Upper lobe of left lung (tissue), 4 donors: ENCODE data around the gene MXRA7.

ENCODE experiments used
- EP300 ChIP-seq, 4 donors: sonication (generic); formaldehyde crosslinking; IDR thresholded peaks; one replicate each; pipeline ENCODE4 v1.5.1; 2017; ENCODE audit warnings: antibody characterized with exemption in 4 of 4, control low read depth in 2 of 4
- POLR2A ChIP-seq, 4 donors: fragments of 450-650 bp; IDR thresholded peaks; one replicate each; pipeline ENCODE4 v1.5.1; 2016 to 2017; ENCODE audit warnings: antibody characterized with exemption in 4 of 4, mild to moderate bottlenecking in 2 of 4
- TF ChIP-seq, protein P1 (sequence below), 6 experiments: fragments of 450-650 bp in 4 of 6; fragments of 200-600 bp in 2 of 6; sonication (generic) in 2 of 6; IDR thresholded peaks; one replicate each; pipeline ENCODE4 v1.5.1; 2016 to 2019; ENCODE audit warnings: antibody characterized with exemption in 6 of 6

DNA sequence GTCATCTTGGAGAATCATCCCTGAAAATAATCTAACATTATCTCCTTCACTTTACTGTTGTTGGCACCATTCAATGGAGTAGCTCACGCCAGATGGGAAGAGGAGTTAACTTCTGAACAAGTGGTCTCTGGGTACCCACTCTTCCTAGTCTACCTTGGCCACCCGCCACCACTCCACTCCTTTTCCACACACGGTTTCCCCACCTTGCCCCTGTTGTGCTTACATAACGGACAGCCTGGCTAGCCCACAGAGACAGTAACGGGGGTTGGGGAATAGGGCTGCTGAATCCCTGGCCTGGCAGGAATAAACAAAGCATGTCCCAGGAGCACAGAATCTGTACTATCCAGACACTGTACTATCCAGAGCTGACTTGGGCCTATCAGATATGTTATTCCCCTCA, 3.6 kb upstream of the MXRA7 start:
- TF ChIP-seq, protein P1, sequence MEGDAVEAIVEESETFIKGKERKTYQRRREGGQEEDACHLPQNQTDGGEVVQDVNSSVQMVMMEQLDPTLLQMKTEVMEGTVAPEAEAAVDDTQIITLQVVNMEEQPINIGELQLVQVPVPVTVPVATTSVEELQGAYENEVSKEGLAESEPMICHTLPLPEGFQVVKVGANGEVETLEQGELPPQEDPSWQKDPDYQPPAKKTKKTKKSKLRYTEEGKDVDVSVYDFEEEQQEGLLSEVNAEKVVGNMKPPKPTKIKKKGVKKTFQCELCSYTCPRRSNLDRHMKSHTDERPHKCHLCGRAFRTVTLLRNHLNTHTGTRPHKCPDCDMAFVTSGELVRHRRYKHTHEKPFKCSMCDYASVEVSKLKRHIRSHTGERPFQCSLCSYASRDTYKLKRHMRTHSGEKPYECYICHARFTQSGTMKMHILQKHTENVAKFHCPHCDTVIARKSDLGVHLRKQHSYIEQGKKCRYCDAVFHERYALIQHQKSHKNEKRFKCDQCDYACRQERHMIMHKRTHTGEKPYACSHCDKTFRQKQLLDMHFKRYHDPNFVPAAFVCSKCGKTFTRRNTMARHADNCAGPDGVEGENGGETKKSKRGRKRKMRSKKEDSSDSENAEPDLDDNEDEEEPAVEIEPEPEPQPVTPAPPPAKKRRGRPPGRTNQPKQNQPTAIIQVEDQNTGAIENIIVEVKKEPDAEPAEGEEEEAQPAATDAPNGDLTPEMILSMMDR (IDR thresholded peaks at IDR 0.05), result no peak
- no peak for TF ChIP-seq POLR2A (IDR thresholded peaks at IDR 0.05)
- TF ChIP-seq EP300 (IDR thresholded peaks at IDR 0.05), result no peak
